HAP-1 (cell line): Measurements from ENCODE around the gene DNMT3B.

Experiments
- DNase-seq, 2 experiments: peaks; one replicate each; pipeline ENCODE4 v3.0.0-alpha.2; 2016 to 2020; ENCODE audit warnings: low spot score in 2 of 2
- H3K27me3 ChIP-seq: fragments of 250-450 bp; sonication (Bioruptor Pico); 2 replicates; pipeline ENCODE4 v1.5.1; 2020; ENCODE audit warnings: low read depth, mild to moderate bottlenecking, moderate library complexity
- H3K36me3 ChIP-seq: fragments of 250-450 bp; sonication (Bioruptor Pico); replicated peaks from 2 replicates; pipeline ENCODE4 v1.5.1; 2020; ENCODE audit warnings: mild to moderate bottlenecking
- H3K4me1 ChIP-seq: fragments of 250-450 bp; sonication (Bioruptor Pico); 2 replicates; pipeline ENCODE4 v1.5.1; 2020; ENCODE audit warnings: mild to moderate bottlenecking
- H3K4me3 ChIP-seq: fragments of 250-450 bp; sonication (Bioruptor Pico); 2 replicates; pipeline ENCODE4 v1.5.1; 2020; ENCODE audit warnings: mild to moderate bottlenecking, moderate library complexity
- H3K9me3 ChIP-seq: fragments of 250-450 bp; sonication (Bioruptor Pico); 2 replicates; pipeline ENCODE4 v1.5.1; 2020; ENCODE audit warnings: mild to moderate bottlenecking, moderate library complexity
- in situ Hi-C: fragments of 300-500 bp; cut with MboI; formaldehyde crosslinking; loops from 3 replicates; pipeline ENCODE4 v1.14.3; 2020; ENCODE audit warnings: low sequenced_read_pairs, inconsistent platforms, mixed read lengths

The DNMT3B gene

GRCh38 chr20:32773855-32774254 is 11.7 kb downstream of the DNMT3B start:
- in situ Hi-C loops = no loop called here
- Histone ChIP-seq H3K4me1 (no peaks in the 10 kb centered on the region), H3K9me3 (no peaks in the 10 kb centered on the region), H3K4me3 (no peak overlapping the region), H3K36me3 (no peaks in the 10 kb centered on the region), H3K27me3 (no peaks in the 10 kb centered on the region)
- no peak for DNase-seq

- no peak overlapping the region for H3K4me3 ChIP-seq
- no peaks in the 10 kb centered on the region for H3K4me1 ChIP-seq
- H3K27me3 ChIP-seq = no peaks in the 10 kb centered on the region
- in situ Hi-C loops = loop anchor here (25.0 kb wide), 1 partner anchor 162 kb away; no protein-coding TSS in a partner anchor
- H3K9me3 ChIP-seq = no peaks in the 10 kb centered on the region
- DNase-seq = no peak
- no peaks in the 10 kb centered on the region for H3K36me3 ChIP-seq
Observed at GRCh38 chr20:32775336-32775991, 13.3 kb downstream of the DNMT3B start.

GRCh38 chr20:32777177-32777956 is 15.2 kb downstream of the DNMT3B start:
- no peaks in the 10 kb centered on the region for H3K4me1 ChIP-seq
- H3K9me3 ChIP-seq = no peaks in the 10 kb centered on the region
- H3K27me3 ChIP-seq = no peaks in the 10 kb centered on the region
- DNase-seq = no peak
- H3K4me3 ChIP-seq = no peak overlapping the region
- in situ Hi-C loops = loop anchor here (25.0 kb wide), 1 partner anchor 160 kb away; no protein-coding TSS in a partner anchor
- peaks cover 3% of the 10 kb centered on the region for H3K36me3 ChIP-seq

- DNase-seq = peak in 1 of 2 experiments; percentile 33
- Histone ChIP-seq H3K4me3 (no peak overlapping the region), H3K4me1 (no peaks in the 10 kb centered on the region), H3K36me3 (peaks cover 7% of the 10 kb centered on the region), H3K9me3 (no peaks in the 10 kb centered on the region), H3K27me3 (no peaks in the 10 kb centered on the region)
- in situ Hi-C loops = loop anchor here (5.0 to 25.0 kb wide), 3 partner anchors 97 to 255 kb away; no protein-coding TSS in a partner anchor
Observed at GRCh38 chr20:32779500-32780211, 17.5 kb downstream of the DNMT3B start.

- H3K4me1 ChIP-seq = no peaks in the 10 kb centered on the region
- H3K27me3 ChIP-seq = no peaks in the 10 kb centered on the region
- in situ Hi-C loops = loop anchor here (5.0 to 25.0 kb wide), 3 partner anchors 98 to 255 kb away; no protein-coding TSS in a partner anchor
- H3K36me3 ChIP-seq = peaks cover 13% of the 10 kb centered on the region
- no peaks in the 10 kb centered on the region for H3K9me3 ChIP-seq
- no peak overlapping the region for H3K4me3 ChIP-seq
- DNase-seq = no peak
Observed at GRCh38 chr20:32780278-32780677, 18.1 kb downstream of the DNMT3B start.

GRCh38 chr20:32780749-32781655 is 18.8 kb downstream of the DNMT3B start:
- Histone ChIP-seq H3K36me3 (peaks cover 17% of the 10 kb centered on the region), H3K27me3 (no peaks in the 10 kb centered on the region), H3K4me1 (no peaks in the 10 kb centered on the region), H3K4me3 (no peak overlapping the region), H3K9me3 (no peaks in the 10 kb centered on the region)
- no peak for DNase-seq
- in situ Hi-C loops = loop anchor here (5.0 to 25.0 kb wide), 3 partner anchors 99 to 256 kb away; no protein-coding TSS in a partner anchor

GRCh38 chr20:32784369-32785080 is 22.3 kb downstream of the DNMT3B start:
- in situ Hi-C loops = loop anchor here (5.0 to 25.0 kb wide), 3 partner anchors 102 to 260 kb away; no protein-coding TSS in a partner anchor
- Histone ChIP-seq H3K4me3 (no peak overlapping the region), H3K36me3 (peaks cover 36% of the 10 kb centered on the region)

GRCh38 chr20:32786059-32786760 is 24.0 kb downstream of the DNMT3B start:
- no peak for DNase-seq
- H3K27me3 ChIP-seq = no peaks in the 10 kb centered on the region
- in situ Hi-C loops = loop anchor here (10.0 to 25.0 kb wide), 2 partner anchors 151 to 261 kb away; no protein-coding TSS in a partner anchor
- H3K4me1 ChIP-seq = no peaks in the 10 kb centered on the region
- no peaks in the 10 kb centered on the region for H3K9me3 ChIP-seq
- H3K36me3 ChIP-seq = peaks cover 42% of the 10 kb centered on the region
- no peak overlapping the region for H3K4me3 ChIP-seq

More at GRCh38 chr20:32784369-32785080, 22.3 kb downstream of the DNMT3B start:
- Histone ChIP-seq H3K27me3 (no peaks in the 10 kb centered on the region), H3K4me1 (no peaks in the 10 kb centered on the region), H3K9me3 (no peaks in the 10 kb centered on the region)
- no peak for DNase-seq

- H3K36me3 ChIP-seq = peaks cover 47% of the 10 kb centered on the region
- in situ Hi-C loops = loop anchor here (10.0 to 25.0 kb wide), 2 partner anchors 150 to 262 kb away; no protein-coding TSS in a partner anchor
- no peaks in the 10 kb centered on the region for H3K27me3 ChIP-seq
- H3K9me3 ChIP-seq = no peaks in the 10 kb centered on the region
- no peak for DNase-seq
- H3K4me3 ChIP-seq = no peak overlapping the region
- H3K4me1 ChIP-seq = peaks cover 3% of the 10 kb centered on the region
Observed at GRCh38 chr20:32787168-32787567, 25.0 kb downstream of the DNMT3B start.

- H3K4me1 ChIP-seq = peaks cover 3% of the 10 kb centered on the region
- DNase-seq = peak; percentile 68 to 81
- no peak overlapping the region for H3K4me3 ChIP-seq
- peaks cover 38% of the 10 kb centered on the region for H3K36me3 ChIP-seq
- H3K9me3 ChIP-seq = no peaks in the 10 kb centered on the region
- H3K27me3 ChIP-seq = no peaks in the 10 kb centered on the region
- in situ Hi-C loops = loop anchor here (10.0 to 25.0 kb wide), 2 partner anchors 147 to 265 kb away; no protein-coding TSS in a partner anchor
Observed at GRCh38 chr20:32789896-32790750, 27.9 kb downstream of the DNMT3B start.

- H3K4me1 ChIP-seq = peaks cover 3% of the 10 kb centered on the region
- H3K27me3 ChIP-seq = no peaks in the 10 kb centered on the region
- H3K36me3 ChIP-seq = peaks cover 39% of the 10 kb centered on the region
- DNase-seq = no peak
- in situ Hi-C loops = loop anchor here (25.0 kb wide), 1 partner anchor 147 kb away; no protein-coding TSS in a partner anchor
- H3K9me3 ChIP-seq = no peaks in the 10 kb centered on the region
- H3K4me3 ChIP-seq = no peak overlapping the region
Observed at GRCh38 chr20:32790751-32791057, 28.5 kb downstream of the DNMT3B start.
